Kidney (tissue), 14 donors: ENCODE data around the gene SDHC. TPM values are rescaled to one million over a fixed set of nuclear protein-coding genes. Genes with fewer than 3 reads are reported as not detected.
A peak's percentile ranks its signal among the peaks of the same experiment; 100 is the strongest.

ENCODE experiments used
- DNase-seq, 5 donors: peaks; one replicate each; pipeline ENCODE4 v3.0.0-alpha.2; 2013 to 2020
- FAIRE-seq: peaks from 2 replicates; lab custom pipeline; 2012; peaks lifted over from hg19 to GRCh38; lab: Jason Lieb, UNC
- H3K27ac ChIP-seq, 2 donors: one replicate each; pipeline ENCODE4 v1.7.0; 2013; ENCODE audit warnings: low read depth in 2 of 2, low read length in 2 of 2, inconsistent platforms in 1 of 2
- H3K27me3 ChIP-seq: one replicate; pipeline ENCODE4 v1.7.1; 2013; ENCODE audit warnings: low read length, inconsistent platforms; ENCODE audit not compliant: control insufficient read depth, insufficient read depth
- H3K36me3 ChIP-seq, 3 donors: one replicate each; pipeline versions ENCODE4 v1.7.0 to v1.7.1; 2013; ENCODE audit warnings: low read length in 3 of 3, control low read depth in 1 of 3, inconsistent platforms in 1 of 3; ENCODE audit not compliant: insufficient read depth in 3 of 3, control insufficient read depth in 2 of 3
- H3K4me1 ChIP-seq, 3 donors: one replicate each; pipeline versions ENCODE4 v1.7.0 to v1.7.1; 2013; ENCODE audit warnings: low read length in 3 of 3, inconsistent platforms in 1 of 3, low read depth in 1 of 3; ENCODE audit not compliant: control insufficient read depth in 2 of 3, insufficient read depth in 2 of 3
- H3K4me3 ChIP-seq, 3 donors: one replicate each; pipeline versions ENCODE4 v1.7.0 to v1.8.1; 2013; ENCODE audit warnings: low read length in 3 of 3, control low read depth in 1 of 3, inconsistent platforms in 1 of 3
- H3K9ac ChIP-seq, 3 donors: one replicate each; pipeline versions ENCODE4 v1.7.0 to v1.7.1; 2013; ENCODE audit warnings: low read length in 3 of 3, control low read depth in 1 of 3, inconsistent platforms in 1 of 3
- H3K9me3 ChIP-seq, 3 donors: one replicate each; pipeline versions ENCODE4 v1.7.0 to v1.7.1; 2013; ENCODE audit warnings: low read length in 3 of 3, control low read depth in 1 of 3, inconsistent platforms in 1 of 3; ENCODE audit not compliant: control insufficient read depth in 2 of 3, insufficient read depth in 1 of 3
- CTCF ChIP-seq: IDR thresholded peaks from 3 replicates; pipeline ENCODE4 v1.5.1; 2012; ENCODE audit warnings: mild to moderate bottlenecking, moderate library complexity, borderline replicate concordance; ENCODE audit not compliant: insufficient read depth; ENCODE audit errors: extremely low read depth
- intact Hi-C: fragments of 100-400 bp; cut with DNase I; formaldehyde crosslinking; loops from one replicate; pipeline ENCODE4 v1.11.1; 2022
- polyA plus RNA-seq: library from polyadenylated mRNA; stranded (reverse); fragments of 350-450 nt; fragmentation: Illumina TruSeq; extraction: RNeasy Lipid Tissue Mini Kit (QIAGEN cat#74804); gene quantifications from one replicate; pipeline ENCODE4 v1.2.3, GENCODE V29; 2014; ENCODE audit warnings: low read depth, low replicate concordance; ENCODE audit not compliant: insufficient read depth
- total RNA-seq: library from RNA; stranded (reverse); fragmentation: NEBNext Ultra II Directional; extraction: Animal tissue kit (Norgen Biotek cat#: 25700); gene quantifications from one replicate; pipeline ENCODE4 v1.2.1, GENCODE V29; 2021
- donor health status: control.
- donor health status: control.
- donor health status: control.
- donor health status: control.
- donor health status: control.
- donor health status: DM: yes; HTN: yes; CAD: no.
- donor health status: Normal renal cell carcinoma (clear cell type).

The SDHC gene
- total and polyA plus RNA-seq, 2 donors from 2014 or later, result 209 to 390 TPM

GRCh38 chr1:161367684-161368400 lies 53.7 kb downstream of the SDHC start, which contains the start of gene CFAP126:
TSS of gene CFAP126 (minus strand) at chr1:161367876. CDS start at chr1:161367868, 8 bp downstream.
- Histone ChIP-seq H3K4me3 (peak within 1 kb of the TSS in 1 of 3 donors; percentile 35), H3K9me3 (no peaks in the 10 kb centered on the region), H3K36me3 (peaks cover 0 to 6% (median 4%) of the 10 kb centered on the region in 3 donors), H3K27ac (peak within 1 kb of the TSS; percentile 0 to 68), H3K4me1 (peaks cover 0 to 9% (median 0%) of the 10 kb centered on the region in 3 donors), H3K27me3 (no peaks in the 10 kb centered on the region), H3K9ac (peak within 1 kb of the TSS in 1 of 3 donors; percentile 77)
- intact Hi-C loops, result no loop called here
- peak; percentile 30 for TF ChIP-seq CTCF
- FAIRE-seq (peak; percentile 96), DNase-seq (peak; percentile 60 to 89 (median 78))

DNA sequence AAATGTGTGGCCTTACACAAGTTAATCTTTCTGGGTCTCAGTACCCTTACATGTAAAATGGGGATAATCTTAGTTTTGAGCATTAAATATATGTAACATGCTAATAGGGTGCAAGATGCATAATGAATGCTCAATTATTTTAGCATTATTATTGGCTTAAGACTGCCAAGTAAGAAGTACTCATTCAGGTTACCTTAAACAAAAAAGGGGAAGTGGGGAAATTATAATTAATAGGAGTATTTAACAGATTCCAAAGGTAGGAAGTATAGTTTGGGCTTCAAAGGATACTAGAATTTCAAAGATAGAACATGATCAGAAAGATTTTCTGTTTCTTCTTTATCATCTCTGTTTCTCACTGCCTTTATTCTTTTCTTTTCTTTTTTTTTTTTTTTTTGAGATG lies 59.3 kb downstream of the SDHC start:
- FAIRE-seq, result no peak
- no peaks in the 10 kb centered on the region for H3K9me3 ChIP-seq
- H3K36me3 ChIP-seq, result no peaks in the 10 kb centered on the region
- peaks cover 0 to 3% (median 0%) of the 10 kb centered on the region in 3 donors for H3K4me1 ChIP-seq
- no peak for DNase-seq
- no peak for TF ChIP-seq CTCF
- H3K9ac ChIP-seq, result no peak overlapping the region
- no peaks in the 10 kb centered on the region for H3K27me3 ChIP-seq
- H3K27ac ChIP-seq, result no peak overlapping the region
- no peak overlapping the region for H3K4me3 ChIP-seq
- intact Hi-C loops, result loop anchor here (10.0 kb wide), 1 partner anchor 159 kb away; the partner anchor contains the start of gene FCER1G

DNA sequence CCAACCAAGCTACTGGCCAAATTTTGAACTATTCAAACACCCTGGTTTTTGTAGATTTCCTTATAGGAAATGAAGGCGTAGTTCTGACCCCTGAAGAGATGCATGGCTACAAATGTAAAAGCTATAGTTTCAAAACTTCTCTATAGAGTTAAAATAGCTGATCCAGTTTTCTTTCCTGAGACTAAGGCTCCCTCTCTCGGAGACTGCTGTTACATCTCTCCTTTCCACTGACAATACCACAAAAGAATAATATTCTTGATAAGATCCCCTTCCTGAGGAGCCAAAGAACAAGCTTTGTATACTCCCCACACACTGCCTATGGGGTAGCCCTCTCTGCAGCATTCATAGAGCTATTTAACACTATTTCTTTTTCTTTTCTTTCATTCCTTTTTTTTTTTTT lies 60.2 kb downstream of the SDHC start:
- TF ChIP-seq CTCF, result no peak
- Histone ChIP-seq H3K9ac (no peak overlapping the region), H3K4me1 (no peaks in the 10 kb centered on the region), H3K27ac (no peak overlapping the region), H3K4me3 (no peak overlapping the region), H3K9me3 (no peaks in the 10 kb centered on the region), H3K27me3 (no peaks in the 10 kb centered on the region), H3K36me3 (no peaks in the 10 kb centered on the region)
- no peak for FAIRE-seq
- DNase-seq, result no peak
- intact Hi-C loops, result loop anchor here (10.0 kb wide), 1 partner anchor 160 kb away; the partner anchor contains the start of gene FCER1G
